Upper lobe of left lung (tissue), 6 donors: Measurements from ENCODE around the gene NUP210L. TPM values are rescaled to one million over a fixed set of nuclear protein-coding genes. Genes with fewer than 3 reads are reported as not detected.
"Not testable (repeated sequence)": the region's sequence is repeated elsewhere in the genome, so short reads cannot be mapped to it uniquely, and the experiment has no call there.

Experiments used
- ATAC-seq, 2 donors: fragments of 200-7000 bp; cut with Tn5 transposase; one replicate each; pipeline ENCODE4 v1.9.1; 2022; ENCODE audit warnings: mild to moderate bottlenecking in 2 of 2, moderate library complexity in 2 of 2; ENCODE audit not compliant: low FRiP score in 2 of 2
- DNase-seq, 2 donors: peaks; one replicate each; pipeline ENCODE4 v3.0.0-alpha.2; 2019 to 2020
- H3K27ac ChIP-seq, 4 donors: fragments of 200-600 bp; sonication (generic); one replicate each; pipeline ENCODE4 v1.5.1; 2016 to 2019
- H3K27me3 ChIP-seq, 4 donors: fragments of 200-600 bp; sonication (generic); one replicate each; pipeline ENCODE4 v1.5.1; 2017 to 2019
- H3K36me3 ChIP-seq, 4 donors: fragments of 200-600 bp; sonication (generic); one replicate each; pipeline ENCODE4 v1.5.1; 2016 to 2019
- H3K4me1 ChIP-seq, 4 donors: fragments of 200-600 bp; sonication (generic); one replicate each; pipeline ENCODE4 v1.5.1; 2018 to 2019
- H3K4me3 ChIP-seq, 4 donors: fragments of 200-600 bp; sonication (generic); one replicate each; pipeline ENCODE4 v1.5.1; 2017 to 2019; ENCODE audit warnings: mild to moderate bottlenecking in 2 of 4, moderate library complexity in 1 of 4
- H3K9me3 ChIP-seq, 4 donors: fragments of 200-600 bp; sonication (generic); one replicate each; pipeline ENCODE4 v1.5.1; 2018 to 2019
- CTCF ChIP-seq, 6 experiments: fragments of 450-650 bp in 4 of 6; fragments of 200-600 bp in 2 of 6; sonication (generic) in 2 of 6; IDR thresholded peaks; one replicate each; pipeline ENCODE4 v1.5.1; 2016 to 2019; ENCODE audit warnings: antibody characterized with exemption in 6 of 6
- EP300 ChIP-seq, 4 donors: sonication (generic); formaldehyde crosslinking; IDR thresholded peaks; one replicate each; pipeline ENCODE4 v1.5.1; 2017; ENCODE audit warnings: antibody characterized with exemption in 4 of 4, control low read depth in 2 of 4
- POLR2A ChIP-seq, 4 donors: fragments of 450-650 bp; IDR thresholded peaks; one replicate each; pipeline ENCODE4 v1.5.1; 2016 to 2017; ENCODE audit warnings: antibody characterized with exemption in 4 of 4, mild to moderate bottlenecking in 2 of 4
- POLR2AphosphoS5 ChIP-seq, 2 donors: sonication (generic); formaldehyde crosslinking; IDR thresholded peaks; one replicate each; pipeline ENCODE4 v1.5.1; 2017; ENCODE audit warnings: antibody characterized with exemption in 2 of 2
- WGBS, 2 donors: methylation state at CpG; one replicate each; pipeline ENCODE4 v1.1.5; 2017 to 2018; 5-methylcytosine and 5-hydroxymethylcytosine counted together
- total RNA-seq, 6 donors: library from RNA; depleted of rRNA in 4 of 6; stranded (reverse); fragments of >200 nt in 4 of 6; gene quantifications; one replicate each; pipeline versions ENCODE4 v1.1.0 to v1.2.1, GENCODE V29; 2016 to 2021
- donor health status: DM: no; HTN: no; CAD: no; lungs with moderate emphysema.
- donor health status: DM: no; HTN: yes; CAD: no; lungs with severe emphysema.

The NUP210L gene
- total RNA-seq, 6 donors from 2014 or later = 0.11 to 0.91 (median 0.30) TPM; not detected in 2

- TF ChIP-seq POLR2A (IDR thresholded peaks at IDR 0.05) = no peak
- no peak for TF ChIP-seq POLR2AphosphoS5 (IDR thresholded peaks at IDR 0.05)
- TF ChIP-seq CTCF (IDR thresholded peaks at IDR 0.05) = no peak
- TF ChIP-seq EP300 (IDR thresholded peaks at IDR 0.05) = no peak
- 91 to 95% methylated on average over 6 of the region's 6 CpGs for WGBS, 2 donors
- Histone ChIP-seq H3K9me3 (no peaks in the 10 kb centered on the region), H3K36me3 (peaks cover 0 to 42% (median 12%) of the 10 kb centered on the region in 4 donors), H3K4me3 (peak overlapping the region in 1 of 4 donors; percentile 35), H3K27ac (peak overlapping the region; percentile 81 to 88 (median 86)), H3K4me1 (peaks cover 40 to 47% (median 44%) of the 10 kb centered on the region in 4 donors), H3K27me3 (no peaks in the 10 kb centered on the region)
- DNase-seq = no peak
- no peak for ATAC-seq
Observed at GRCh38 chr1:154154053-154154452, 820 bp downstream of the NUP210L start.

- Histone ChIP-seq H3K4me3 (no peak overlapping the region), H3K9me3 (no peaks in the 10 kb centered on the region), H3K36me3 (peaks cover 0 to 16% (median 0%) of the 10 kb centered on the region in 4 donors), H3K27ac (no peak overlapping the region), H3K4me1 (peaks cover 18 to 23% (median 19%) of the 10 kb centered on the region in 4 donors), H3K27me3 (no peaks in the 10 kb centered on the region)
- TF ChIP-seq CTCF (IDR thresholded peaks at IDR 0.05) = no peak
- TF ChIP-seq POLR2AphosphoS5 (IDR thresholded peaks at IDR 0.05) = no peak
- TF ChIP-seq EP300 (IDR thresholded peaks at IDR 0.05) = no peak
- TF ChIP-seq POLR2A (IDR thresholded peaks at IDR 0.05) = no peak
- ATAC-seq (no peak), DNase-seq (no peak)
Observed at GRCh38 chr1:154151311-154151710, 3.6 kb downstream of the NUP210L start.

- TF ChIP-seq EP300 (IDR thresholded peaks at IDR 0.05) (no peak), POLR2AphosphoS5 (IDR thresholded peaks at IDR 0.05) (no peak), CTCF (IDR thresholded peaks at IDR 0.05) (no peak), POLR2A (IDR thresholded peaks at IDR 0.05) (no peak)
- Histone ChIP-seq H3K9me3 (no peaks in the 10 kb centered on the region), H3K27ac (no peak overlapping the region), H3K4me3 (no peak overlapping the region), H3K27me3 (no peaks in the 10 kb centered on the region), H3K36me3 (no peaks in the 10 kb centered on the region), H3K4me1 (no peaks in the 10 kb centered on the region)
- ATAC-seq = no peak
- no peak for DNase-seq
- WGBS, 2 donors = 44 to 60% methylated on average over 3 of the region's 3 CpGs
Observed at GRCh38 chr1:154148807-154149206, 6.1 kb downstream of the NUP210L start.

- H3K4me3 ChIP-seq, ATAC-seq, H3K27ac ChIP-seq, DNase-seq, H3K27me3 ChIP-seq, H3K9me3 ChIP-seq, H3K4me1 ChIP-seq, H3K36me3 ChIP-seq: not testable (repeated sequence)
- 89 to 93% methylated on average over 2 to 5 of the region's 5 CpGs for WGBS, 2 donors
Observed at GRCh38 chr1:154147505-154147904, 7.4 kb downstream of the NUP210L start.

DNA sequence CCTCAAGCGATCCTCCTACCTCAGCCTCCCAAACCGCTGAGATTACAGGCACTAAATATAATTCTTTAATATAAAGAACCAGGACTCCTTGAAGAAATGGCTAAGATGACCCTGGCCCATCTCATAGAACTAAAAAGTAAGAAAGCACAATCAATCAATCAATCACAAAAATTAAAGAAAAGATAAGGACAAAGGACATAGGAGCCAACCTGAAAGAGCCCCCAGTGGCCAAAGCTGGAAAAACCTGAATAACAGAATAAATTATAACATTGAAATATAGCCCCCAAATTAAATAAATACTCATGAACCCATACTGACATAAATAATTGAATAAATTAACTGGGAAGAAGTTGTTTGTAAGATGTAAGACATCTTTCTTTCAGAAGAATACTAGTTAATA lies 8.9 kb downstream of the NUP210L start:
- no peak for ATAC-seq
- TF ChIP-seq POLR2AphosphoS5 (IDR thresholded peaks at IDR 0.05) (no peak), CTCF (IDR thresholded peaks at IDR 0.05) (peak in 3 of 6 experiments; percentile 23 to 36 (median 25))
- no peak for DNase-seq
- H3K27me3 ChIP-seq = no peaks in the 10 kb centered on the region
- H3K4me3 ChIP-seq = no peak overlapping the region
- no peak overlapping the region for H3K27ac ChIP-seq
- no peaks in the 10 kb centered on the region for H3K36me3 ChIP-seq
- 47 to 90% methylated on average over 2 of the region's 2 CpGs for WGBS, 2 donors
- H3K4me1 ChIP-seq = no peaks in the 10 kb centered on the region
- H3K9me3 ChIP-seq = no peaks in the 10 kb centered on the region
